Stimulated activated naive CD8-positive, alpha-beta T cell treated with anti-CD3 and anti-CD28 coated beads, Interleukin-15, amount 100 ng/mL, for 72 hours (primary cell): Measurements from ENCODE around the gene SCGB2B2.
A peak's percentile ranks its signal among the peaks of the same experiment; 100 is the strongest.
"Not testable (repeated sequence)": the region's sequence is repeated elsewhere in the genome, so short reads cannot be mapped to it uniquely, and the experiment has no call there.

Experiments
- ATAC-seq: fragments of 150-1000 bp; cut with Tn5 transposase; 2 replicates; pipeline ENCODE4 v1.10.0; 2021; ENCODE audit warnings: mild to moderate bottlenecking, moderate library complexity
- DNase-seq, 2 donors: peaks; one replicate each; pipeline ENCODE4 v3.0.0; 2021 to 2022
- H3K27ac Mint-ChIP-seq, 2 donors: one replicate each; pipeline ENCODE4 v1.8.0; 2022; ENCODE audit warnings: mild to moderate bottlenecking in 2 of 2, mixed read lengths in 2 of 2, moderate library complexity in 2 of 2
- H3K27me3 Mint-ChIP-seq: one replicate; pipeline ENCODE4 v1.8.0; 2022; ENCODE audit warnings: mixed read lengths
- H3K4me1 Mint-ChIP-seq: one replicate; pipeline ENCODE4 v1.8.0; 2022; ENCODE audit warnings: mild to moderate bottlenecking, mixed read lengths
- H3K4me3 Mint-ChIP-seq, 2 donors: one replicate each; pipeline ENCODE4 v1.8.0; 2022; ENCODE audit warnings: mild to moderate bottlenecking in 2 of 2, mixed read lengths in 2 of 2, moderate library complexity in 1 of 2
- H3K9me3 Mint-ChIP-seq, 2 donors: one replicate each; pipeline ENCODE4 v1.8.0; 2022; ENCODE audit warnings: mixed read lengths in 2 of 2

SCGB2B2 gene

GRCh38 chr19:34678085-34678412 lies 1.1 kb upstream of the SCGB2B2 start:
- Mint-ChIP-seq H3K9me3 (peaks cover 22 to 24% of the 10 kb centered on the region in 2 donors), H3K4me3 (peak overlapping the region; percentile 88 to 96), H3K4me1 (peaks cover 21% of the 10 kb centered on the region), H3K27me3 (no peaks in the 10 kb centered on the region), H3K27ac (peak overlapping the region; percentile 98 to 100)
- no peak for ATAC-seq
- DNase-seq = no peak

- peak; percentile 93 to 96 for DNase-seq
Measured at GRCh38 chr19:34677386-34678084, 576 bp upstream of the SCGB2B2 start, which contains the start of gene ZNF302. Gene ZNF302 (plus strand): TSS chr19:34677678. CDS start chr19:34678805, 1,127 bp downstream.

GRCh38 chr19:34675919-34676318 lies 1.0 kb downstream of the SCGB2B2 start:
- DNase-seq (no peak), ATAC-seq (no peak)
- Mint-ChIP-seq H3K27me3 (no peaks in the 10 kb centered on the region), H3K4me3 (peak overlapping the region in 1 of 2 donors; percentile 96), H3K4me1 (peaks cover 21% of the 10 kb centered on the region), H3K9me3 (peaks cover 16 to 18% of the 10 kb centered on the region in 2 donors), H3K27ac (no peak overlapping the region)

More at GRCh38 chr19:34677386-34678084, 576 bp upstream of the SCGB2B2 start, which contains the start of gene ZNF302:
- peak within 1 kb of the TSS; percentile 88 to 96 for H3K4me3 Mint-ChIP-seq
- H3K27ac Mint-ChIP-seq = peak within 1 kb of the TSS; percentile 98 to 100
- ATAC-seq = peak; percentile 91
- peaks cover 21% of the 10 kb centered on the region for H3K4me1 Mint-ChIP-seq
- peaks cover 17 to 19% of the 10 kb centered on the region in 2 donors for H3K9me3 Mint-ChIP-seq
- H3K27me3 Mint-ChIP-seq = no peaks in the 10 kb centered on the region

GRCh38 chr19:34675250-34675649 lies 1.7 kb downstream of the SCGB2B2 start:
- H3K4me1 Mint-ChIP-seq = peaks cover 21% of the 10 kb centered on the region
- H3K27me3 Mint-ChIP-seq = no peaks in the 10 kb centered on the region
- ATAC-seq (no peak), DNase-seq (no peak)
- H3K27ac Mint-ChIP-seq = no peak overlapping the region
- H3K9me3 Mint-ChIP-seq = peaks cover 11 to 12% of the 10 kb centered on the region in 2 donors
- H3K4me3 Mint-ChIP-seq = peak overlapping the region in 1 of 2 donors; percentile 29

GRCh38 chr19:34673590-34673989 lies 3.4 kb downstream of the SCGB2B2 start:
- no peak overlapping the region for H3K27ac Mint-ChIP-seq
- ATAC-seq (no peak), DNase-seq (no peak)
- H3K4me3 Mint-ChIP-seq = no peak overlapping the region
- peaks cover 0 to 4% of the 10 kb centered on the region in 2 donors for H3K9me3 Mint-ChIP-seq
- H3K27me3 Mint-ChIP-seq = no peaks in the 10 kb centered on the region
- H3K4me1 Mint-ChIP-seq = peaks cover 8% of the 10 kb centered on the region

- no peak overlapping the region for H3K4me3 Mint-ChIP-seq
- DNase-seq = no peak
- H3K27me3 Mint-ChIP-seq = no peaks in the 10 kb centered on the region
- no peak overlapping the region for H3K27ac Mint-ChIP-seq
- peaks cover 0 to 4% of the 10 kb centered on the region in 2 donors for H3K9me3 Mint-ChIP-seq
- no peak for ATAC-seq
- H3K4me1 Mint-ChIP-seq = peaks cover 15% of the 10 kb centered on the region
Measured at GRCh38 chr19:34671972-34672371, 5.0 kb downstream of the SCGB2B2 start.

GRCh38 chr19:34669305-34669704 lies 7.7 kb downstream of the SCGB2B2 start:
- Mint-ChIP-seq H3K27ac (no peak overlapping the region), H3K9me3 (no peaks in the 10 kb centered on the region), H3K4me1 (peaks cover 13% of the 10 kb centered on the region), H3K4me3 (no peak overlapping the region), H3K27me3 (no peaks in the 10 kb centered on the region)
- ATAC-seq = no peak
- no peak for DNase-seq

- H3K27me3 Mint-ChIP-seq, ATAC-seq, H3K4me3 Mint-ChIP-seq, DNase-seq, H3K27ac Mint-ChIP-seq, H3K9me3 Mint-ChIP-seq: not testable (repeated sequence)
- peaks cover 16% of the 10 kb centered on the region for H3K4me1 Mint-ChIP-seq
Measured at GRCh38 chr19:34668690-34669089, 8.3 kb downstream of the SCGB2B2 start.

GRCh38 chr19:34668077-34668689 lies 8.8 kb downstream of the SCGB2B2 start:
- H3K27me3 Mint-ChIP-seq, ATAC-seq, DNase-seq, H3K9me3 Mint-ChIP-seq: not testable (repeated sequence)
- Mint-ChIP-seq H3K27ac (peak overlapping the region; percentile 89 to 94), H3K4me1 (peaks cover 21% of the 10 kb centered on the region), H3K4me3 (peak overlapping the region in 1 of 2 donors; percentile 68)

- ATAC-seq (peak; percentile 45), DNase-seq (no peak)
- H3K27ac Mint-ChIP-seq = peak overlapping the region; percentile 89 to 94
- H3K4me1 Mint-ChIP-seq = peaks cover 28% of the 10 kb centered on the region
- H3K27me3 Mint-ChIP-seq = no peaks in the 10 kb centered on the region
- H3K4me3 Mint-ChIP-seq = peak overlapping the region; percentile 63 to 68
- H3K9me3 Mint-ChIP-seq = no peaks in the 10 kb centered on the region
Measured at GRCh38 chr19:34667349-34668076, 9.4 kb downstream of the SCGB2B2 start.

GRCh38 chr19:34666958-34667265 lies 10.0 kb downstream of the SCGB2B2 start:
- ATAC-seq = no peak
- no peak for DNase-seq
- Mint-ChIP-seq H3K4me1 (peaks cover 29% of the 10 kb centered on the region), H3K27me3 (no peaks in the 10 kb centered on the region), H3K9me3 (no peaks in the 10 kb centered on the region), H3K27ac (peak overlapping the region in 1 of 2 donors; percentile 94), H3K4me3 (peak overlapping the region; percentile 38 to 68)

GRCh38 chr19:34666200-34666957 lies 10.6 kb downstream of the SCGB2B2 start:
- peak overlapping the region; percentile 35 to 94 for H3K27ac Mint-ChIP-seq
- no peaks in the 10 kb centered on the region for H3K9me3 Mint-ChIP-seq
- DNase-seq = no peak
- no peaks in the 10 kb centered on the region for H3K27me3 Mint-ChIP-seq
- H3K4me3 Mint-ChIP-seq = peak overlapping the region; percentile 14 to 38
- no peak for ATAC-seq
- peaks cover 29% of the 10 kb centered on the region for H3K4me1 Mint-ChIP-seq

GRCh38 chr19:34665275-34665674 lies 11.7 kb downstream of the SCGB2B2 start:
- ATAC-seq, H3K27ac Mint-ChIP-seq, H3K4me3 Mint-ChIP-seq, H3K9me3 Mint-ChIP-seq, DNase-seq, H3K27me3 Mint-ChIP-seq: not testable (repeated sequence)
- H3K4me1 Mint-ChIP-seq = peaks cover 29% of the 10 kb centered on the region

- Mint-ChIP-seq H3K27ac (no peak overlapping the region), H3K9me3 (no peaks in the 10 kb centered on the region), H3K4me3 (no peak overlapping the region), H3K4me1 (peaks cover 29% of the 10 kb centered on the region), H3K27me3 (no peaks in the 10 kb centered on the region)
- ATAC-seq = no peak
- no peak for DNase-seq
Measured at GRCh38 chr19:34664870-34665269, 12.1 kb downstream of the SCGB2B2 start.

GRCh38 chr19:34664168-34664567 lies 12.8 kb downstream of the SCGB2B2 start:
- Mint-ChIP-seq H3K9me3 (no peaks in the 10 kb centered on the region), H3K27me3 (no peaks in the 10 kb centered on the region), H3K27ac (peak overlapping the region in 1 of 2 donors; percentile 9), H3K4me3 (no peak overlapping the region), H3K4me1 (peaks cover 29% of the 10 kb centered on the region)
- DNase-seq (no peak), ATAC-seq (no peak)
